ENCODE results near the gene KANSL1. TPM values are rescaled to one million over a fixed set of nuclear protein-coding genes. Genes with fewer than 3 reads are reported as not detected.
A peak's percentile ranks its signal among the peaks of the same experiment; 100 is the strongest.

Gene KANSL1
- total RNA-seq, 1 donor from 2014 or later: 191 TPM

DNA sequence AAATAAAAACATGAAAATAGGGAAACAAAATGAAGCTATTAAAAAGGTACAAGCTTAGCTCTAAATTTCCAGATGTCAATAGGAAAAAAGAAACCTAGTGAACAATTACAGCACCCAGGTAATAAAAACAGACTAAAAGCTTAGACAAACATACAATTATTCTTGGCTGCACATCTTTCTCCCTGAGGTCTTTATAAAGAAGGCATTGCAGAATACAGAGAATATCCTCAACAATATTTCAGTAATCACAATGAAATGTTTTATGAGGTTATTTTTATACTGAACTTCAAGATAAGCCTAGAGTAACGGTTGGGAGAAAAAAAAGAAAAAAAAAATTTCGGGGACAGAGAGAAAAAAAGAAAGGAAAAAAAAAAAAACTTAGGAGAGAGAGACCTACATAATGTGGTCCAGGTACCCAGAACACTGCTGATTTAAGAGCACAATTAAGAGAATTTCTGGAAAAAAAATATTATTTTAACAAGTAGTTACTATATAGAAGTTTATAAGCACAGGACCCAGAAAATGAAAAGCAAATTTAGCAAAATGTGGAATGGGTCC is 26.5 kb downstream of the KANSL1 start:
- TF ChIP-seq, protein P1, sequence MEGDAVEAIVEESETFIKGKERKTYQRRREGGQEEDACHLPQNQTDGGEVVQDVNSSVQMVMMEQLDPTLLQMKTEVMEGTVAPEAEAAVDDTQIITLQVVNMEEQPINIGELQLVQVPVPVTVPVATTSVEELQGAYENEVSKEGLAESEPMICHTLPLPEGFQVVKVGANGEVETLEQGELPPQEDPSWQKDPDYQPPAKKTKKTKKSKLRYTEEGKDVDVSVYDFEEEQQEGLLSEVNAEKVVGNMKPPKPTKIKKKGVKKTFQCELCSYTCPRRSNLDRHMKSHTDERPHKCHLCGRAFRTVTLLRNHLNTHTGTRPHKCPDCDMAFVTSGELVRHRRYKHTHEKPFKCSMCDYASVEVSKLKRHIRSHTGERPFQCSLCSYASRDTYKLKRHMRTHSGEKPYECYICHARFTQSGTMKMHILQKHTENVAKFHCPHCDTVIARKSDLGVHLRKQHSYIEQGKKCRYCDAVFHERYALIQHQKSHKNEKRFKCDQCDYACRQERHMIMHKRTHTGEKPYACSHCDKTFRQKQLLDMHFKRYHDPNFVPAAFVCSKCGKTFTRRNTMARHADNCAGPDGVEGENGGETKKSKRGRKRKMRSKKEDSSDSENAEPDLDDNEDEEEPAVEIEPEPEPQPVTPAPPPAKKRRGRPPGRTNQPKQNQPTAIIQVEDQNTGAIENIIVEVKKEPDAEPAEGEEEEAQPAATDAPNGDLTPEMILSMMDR (IDR thresholded peaks at IDR 0.05; ENCODE audit: partially characterized antibody, unreplicated experiment): no peak
- H3K9me3 Mint-ChIP-seq (ENCODE audit: unreplicated experiment): peaks cover 2% of the 10 kb centered on the region
- H3K36me3 Mint-ChIP-seq (ENCODE audit: unreplicated experiment): no peaks in the 10 kb centered on the region
- no peak overlapping the region for H3K27ac Mint-ChIP-seq (ENCODE audit: unreplicated experiment)
- peaks cover 30% of the 10 kb centered on the region for H3K4me1 Mint-ChIP-seq (ENCODE audit: low read depth, unreplicated experiment)
- H3K4me3 Mint-ChIP-seq (ENCODE audit: unreplicated experiment): peak overlapping the region; percentile 7
- H3K27me3 Mint-ChIP-seq (ENCODE audit: unreplicated experiment): peaks cover 4% of the 10 kb centered on the region
- DNase-seq: no peak

DNA sequence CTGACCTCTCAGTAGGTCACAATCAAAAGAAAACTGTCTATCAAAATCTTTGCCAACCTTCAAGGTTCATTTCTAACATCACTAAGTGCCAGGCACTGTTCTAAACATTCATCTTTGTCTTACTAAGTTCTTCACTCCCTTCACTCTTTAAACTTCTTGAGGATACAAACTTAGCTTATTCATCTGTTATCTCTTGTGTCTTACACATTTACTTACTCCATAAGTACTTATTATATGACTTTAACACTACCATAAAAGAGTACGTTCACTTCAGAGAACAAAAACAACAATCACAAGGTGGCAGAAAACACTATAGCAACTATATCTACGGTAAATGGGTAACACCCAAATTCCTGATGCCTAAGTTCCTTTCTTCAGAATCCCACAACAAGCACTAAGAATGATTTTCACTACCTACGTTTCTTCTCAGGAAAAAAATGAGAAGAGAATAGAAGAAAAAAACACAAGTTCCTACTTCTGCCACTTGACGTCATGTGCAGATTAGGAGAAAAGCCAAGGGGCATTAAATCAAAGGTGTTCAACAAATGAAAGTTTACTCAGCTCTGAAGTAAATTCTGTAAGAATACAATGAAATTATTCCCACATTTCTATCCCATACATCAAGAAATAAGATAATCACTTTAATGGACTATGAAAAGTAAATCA is 29.2 kb downstream of the KANSL1 start:
- Mint-ChIP-seq H3K9me3 (ENCODE audit: unreplicated experiment) (peaks cover 2% of the 10 kb centered on the region), H3K4me3 (ENCODE audit: unreplicated experiment) (no peak overlapping the region), H3K36me3 (ENCODE audit: unreplicated experiment) (no peaks in the 10 kb centered on the region), H3K27me3 (ENCODE audit: unreplicated experiment) (peaks cover 5% of the 10 kb centered on the region), H3K4me1 (ENCODE audit: low read depth, unreplicated experiment) (peaks cover 34% of the 10 kb centered on the region), H3K27ac (ENCODE audit: unreplicated experiment) (no peak overlapping the region)
- no peak for DNase-seq
- TF ChIP-seq, protein P1 (IDR thresholded peaks at IDR 0.05; ENCODE audit: partially characterized antibody, unreplicated experiment): no peak

GRCh38 chr17:46163316-46163715 is 29.9 kb downstream of the KANSL1 start:
- no peak for DNase-seq
- H3K9me3 Mint-ChIP-seq (ENCODE audit: unreplicated experiment): peaks cover 2% of the 10 kb centered on the region
- no peaks in the 10 kb centered on the region for H3K36me3 Mint-ChIP-seq (ENCODE audit: unreplicated experiment)
- H3K27me3 Mint-ChIP-seq (ENCODE audit: unreplicated experiment): peaks cover 5% of the 10 kb centered on the region
- peaks cover 38% of the 10 kb centered on the region for H3K4me1 Mint-ChIP-seq (ENCODE audit: low read depth, unreplicated experiment)
- H3K27ac Mint-ChIP-seq (ENCODE audit: unreplicated experiment): no peak overlapping the region
- TF ChIP-seq, protein P1 (IDR thresholded peaks at IDR 0.05; ENCODE audit: partially characterized antibody, unreplicated experiment): no peak
- no peak overlapping the region for H3K4me3 Mint-ChIP-seq (ENCODE audit: unreplicated experiment)

GRCh38 chr17:46162866-46163265 is 30.4 kb downstream of the KANSL1 start:
- no peak overlapping the region for H3K4me3 Mint-ChIP-seq (ENCODE audit: unreplicated experiment)
- H3K4me1 Mint-ChIP-seq (ENCODE audit: low read depth, unreplicated experiment): peaks cover 36% of the 10 kb centered on the region
- DNase-seq: no peak
- no peaks in the 10 kb centered on the region for H3K36me3 Mint-ChIP-seq (ENCODE audit: unreplicated experiment)
- H3K27ac Mint-ChIP-seq (ENCODE audit: unreplicated experiment): no peak overlapping the region
- TF ChIP-seq, protein P1 (IDR thresholded peaks at IDR 0.05; ENCODE audit: partially characterized antibody, unreplicated experiment): no peak
- peaks cover 5% of the 10 kb centered on the region for H3K27me3 Mint-ChIP-seq (ENCODE audit: unreplicated experiment)
- peaks cover 2% of the 10 kb centered on the region for H3K9me3 Mint-ChIP-seq (ENCODE audit: unreplicated experiment)

GRCh38 chr17:46160169-46160568 is 33.1 kb downstream of the KANSL1 start:
- no peak for DNase-seq
- Mint-ChIP-seq H3K4me3 (ENCODE audit: unreplicated experiment) (no peak overlapping the region), H3K27me3 (ENCODE audit: unreplicated experiment) (peaks cover 7% of the 10 kb centered on the region), H3K9me3 (ENCODE audit: unreplicated experiment) (peaks cover 4% of the 10 kb centered on the region), H3K4me1 (ENCODE audit: low read depth, unreplicated experiment) (peaks cover 35% of the 10 kb centered on the region), H3K36me3 (ENCODE audit: unreplicated experiment) (no peaks in the 10 kb centered on the region), H3K27ac (ENCODE audit: unreplicated experiment) (peak overlapping the region; percentile 9)
- TF ChIP-seq, protein P1 (IDR thresholded peaks at IDR 0.05; ENCODE audit: partially characterized antibody, unreplicated experiment): no peak
